HepG2 (cell line): ENCODE data around the gene SLC35B2. TPM values are rescaled to one million over a fixed set of nuclear protein-coding genes. Genes with fewer than 3 reads are reported as not detected.

Experiments used
- DMTF1 ChIP-seq: sonication (generic); formaldehyde crosslinking; IDR thresholded peaks from 2 replicates; pipeline ENCODE4 v1.4.0; 2020; ENCODE audit warnings: mild to moderate bottlenecking, missing genetic modification reagents
- IRX3 ChIP-seq: sonication (generic); formaldehyde crosslinking; IDR thresholded peaks from 2 replicates; pipeline ENCODE4 v1.8.1; 2023; ENCODE audit warnings: mild to moderate bottlenecking, low read depth, missing genetic modification reagents, borderline replicate concordance
- RELA ChIP-seq: sonication (generic); formaldehyde crosslinking; IDR thresholded peaks from 2 replicates; pipeline ENCODE4 v1.4.0; 2020; ENCODE audit warnings: missing genetic modification reagents
- TCF12 ChIP-seq, 2 experiments: fragments of 450-650 bp in 1 of 2; sonication (generic) in 1 of 2; formaldehyde crosslinking in 1 of 2; IDR thresholded peaks; 2 replicates each; pipeline versions ENCODE4 v1.6.1 to v1.8.0; 2017 to 2022; ENCODE audit warnings: antibody characterized with exemption in 1 of 2, mild to moderate bottlenecking in 1 of 2, missing genetic modification reagents in 1 of 2, moderate library complexity in 1 of 2
- THAP7 ChIP-seq: sonication (generic); formaldehyde crosslinking; IDR thresholded peaks from 2 replicates; pipeline ENCODE4 v1.8.1; 2023; ENCODE audit warnings: mild to moderate bottlenecking, missing genetic modification reagents
- UBTF ChIP-seq: sonication (generic); formaldehyde crosslinking; IDR thresholded peaks from 2 replicates; pipeline ENCODE4 v1.4.0; 2020; ENCODE audit warnings: mild to moderate bottlenecking, missing genetic modification reagents
- ZKSCAN8 ChIP-seq: IDR thresholded peaks from 2 replicates; pipeline ENCODE4 v1.6.1; 2016; ENCODE audit warnings: borderline replicate concordance, missing genetic modification reagents, missing compliant biosample characterization
- ZMAT3 ChIP-seq: sonication (generic); formaldehyde crosslinking; conservative IDR thresholded peaks from 2 replicates; pipeline ENCODE4 v1.7.0; 2021; ENCODE audit warnings: missing genetic modification reagents
- ZNF326 ChIP-seq: sonication (generic); formaldehyde crosslinking; IDR thresholded peaks from 2 replicates; pipeline ENCODE4 v1.4.0; 2020; ENCODE audit warnings: missing genetic modification reagents, borderline replicate concordance
- ZNF431 ChIP-seq: sonication (generic); formaldehyde crosslinking; IDR thresholded peaks from 2 replicates; pipeline ENCODE4 v1.9.0; 2022; ENCODE audit warnings: missing genetic modification reagents, low read depth, mild to moderate bottlenecking, borderline replicate concordance
- ZNF562 ChIP-seq: sonication (generic); formaldehyde crosslinking; IDR thresholded peaks from 2 replicates; pipeline ENCODE4 v1.8.0; 2022; ENCODE audit warnings: missing genetic modification reagents, borderline replicate concordance
- ZNF646 ChIP-seq: sonication (generic); formaldehyde crosslinking; IDR thresholded peaks from 2 replicates; pipeline ENCODE4 v1.9.0; 2021; ENCODE audit warnings: mild to moderate bottlenecking, missing genetic modification reagents
- polyA plus RNA-seq, 8 experiments: library from polyadenylated mRNA; depleted of rRNA in 3 of 8; stranded (reverse) in 7 of 8; unstranded in 1 of 8; fragments of >200 nt; fragmentation: Illumina TruSeq in 4 of 8; extraction: Trizol in 4 of 8; gene quantifications; 2 replicates each; pipeline versions ENCODE4 v1.2.1 to v1.2.3, GENCODE V29; 2011 to 2016; ENCODE audit warnings: low read depth in 4 of 8, missing spikeins in 1 of 8, mixed read lengths in 1 of 8; ENCODE audit not compliant: insufficient read depth in 1 of 8
- total RNA-seq, 5 experiments: library from RNA; depleted of rRNA; stranded (reverse); fragments of >200 nt; fragmentation: Illumina TruSeq; extraction: Trizol; gene quantifications; 2 replicates each; pipeline ENCODE4 v1.2.3, GENCODE V29; 2016; ENCODE audit warnings: low read depth in 1 of 5

The SLC35B2 gene
- total and polyA plus RNA-seq, 2 of the 13 experiments (the other 11 are each of a cell fraction or from before 2014, with no cell fraction given), result 61.1 to 148 TPM

GRCh38 chr6:44245912-44246662 is 11.2 kb downstream of the SLC35B2 start (continued):
- TF ChIP-seq ZNF646 (CRISPR knock-in tag), result peak; percentile 53; the same call in 1 of the 2 replicates
- TF ChIP-seq UBTF (CRISPR knock-in tag), result peak; percentile 79
- 0 out of 2 replicates have a peak, but pooled peaks have one; percentile 29 for TF ChIP-seq ZNF431 (CRISPR knock-in tag)
- TF ChIP-seq TCF12 (IDR thresholded peaks at IDR 0.05), result no peak
- peak; percentile 92; the same call in 1 of the 2 replicates for TF ChIP-seq TCF12 (CRISPR knock-in tag; IDR thresholded peaks at IDR 0.05)
- TF ChIP-seq DMTF1 (CRISPR knock-in tag), result no peak
- peak; percentile 19; the same call in 1 of the 2 replicates for TF ChIP-seq ZMAT3 (CRISPR knock-in tag)
- TF ChIP-seq THAP7 (CRISPR knock-in tag), result peak; percentile 69; the same call in 1 of the 2 replicates
- TF ChIP-seq ZNF562, result no peak
- TF ChIP-seq ZNF326, result no peak
- peak; percentile 79; the same call in 1 of the 2 replicates for TF ChIP-seq IRX3 (CRISPR knock-in tag)
- peak; percentile 47; the same call in 1 of the 2 replicates for TF ChIP-seq ZKSCAN8
- peak; percentile 76; the same call in 1 of the 2 replicates for TF ChIP-seq RELA (CRISPR knock-in tag)
